GM12878 (cell line): Measurements from ENCODE around the gene EPHB1. TPM values are rescaled to one million over a fixed set of nuclear protein-coding genes. Genes with fewer than 3 reads are reported as not detected.

Source experiments
- ATAC-seq: fragments of 200-7000 bp; cut with Tn5 transposase; 3 replicates; pipeline ENCODE4 v1.9.1; 2020; ENCODE audit warnings: mild to moderate bottlenecking, moderate library complexity
- BruUV-seq: library from RNA; stranded (reverse); fragments of 400-500 nt; replicated peaks from 2 replicates; lab custom pipeline; 2021; lab: Mats Ljungman, UMichigan
- CTCF ChIA-PET: fragments of 300-600 bp; sonication (Branson Sonifier 250); formaldehyde crosslinking; extraction: SDS; loops from one replicate; lab custom pipeline; 2021; ENCODE audit warnings: inconsistent platforms; lab: Yijun Ruan, JAX
- POLR2A ChIA-PET: fragments of 350-600 bp; formaldehyde crosslinking; extraction: SDS; loops from one replicate; lab custom pipeline; 2021; ENCODE audit warnings: inconsistent platforms; lab: Charles Lee
- RAD21 ChIA-PET: fragments of 300-600 bp; sonication (Branson Sonifier 250); formaldehyde crosslinking; loops from one replicate; lab custom pipeline; 2023; ENCODE audit warnings: antibody characterized with exemption; ENCODE audit not compliant: unreplicated experiment; lab: Charles Lee
- SMC1A ChIA-PET: fragments of 300-600 bp; sonication (Branson Sonifier 250); formaldehyde crosslinking; loops from one replicate; lab custom pipeline; 2023; ENCODE audit not compliant: unreplicated experiment, uncharacterized antibody; lab: Charles Lee
- DNase-seq: peaks from one replicate; pipeline ENCODE4 v3.0.0-alpha.2; 2011; ENCODE audit warnings: low read depth, low spot score
- FAIRE-seq: peaks from 3 replicates; lab custom pipeline; 2011; peaks lifted over from hg19 to GRCh38; lab: Jason Lieb, UNC
- H2AFZ ChIP-seq: 2 replicates; pipeline ENCODE4 v1.6.0; 2011; ENCODE audit warnings: low read depth, low read length, control low read depth; ENCODE audit not compliant: control insufficient read depth
- H3K27ac ChIP-seq: 2 replicates; pipeline ENCODE4 v1.5.1; 2011; ENCODE audit warnings: control low read depth; ENCODE audit not compliant: control insufficient read depth, insufficient read depth
- H3K27me3 ChIP-seq, 2 experiments: replicated peaks in 1 of 2; 2 replicates each; pipeline versions ENCODE4 v1.6.0 to v1.6.1; 2011; ENCODE audit warnings: low read length in 1 of 2; ENCODE audit not compliant: control insufficient read depth in 2 of 2, insufficient read depth in 2 of 2
- H3K36me3 ChIP-seq, 2 experiments: 2 replicates each; pipeline ENCODE4 v1.5.1; 2011; ENCODE audit warnings: low read length in 1 of 2; ENCODE audit not compliant: control insufficient read depth in 2 of 2, insufficient read depth in 2 of 2
- H3K4me1 ChIP-seq: 2 replicates; pipeline ENCODE4 v1.6.1; 2011; ENCODE audit warnings: mild to moderate bottlenecking, low read length, moderate library complexity, mixed read lengths; ENCODE audit not compliant: control insufficient read depth, insufficient read depth
- H3K4me2 ChIP-seq: 2 replicates; pipeline ENCODE4 v1.6.0; 2011; ENCODE audit warnings: control low read depth; ENCODE audit not compliant: control insufficient read depth, insufficient read depth
- H3K4me3 ChIP-seq: fragments of 200-600 bp; sonication (generic); 2 replicates; pipeline ENCODE4 v1.5.1; 2016
- H3K79me2 ChIP-seq: 2 replicates; pipeline ENCODE4 v1.6.0; 2011; ENCODE audit warnings: low read length; ENCODE audit not compliant: control insufficient read depth, insufficient read depth
- H3K9ac ChIP-seq: 2 replicates; pipeline ENCODE4 v1.8.0; 2011; ENCODE audit warnings: low read length, control low read depth, mixed read lengths; ENCODE audit not compliant: control insufficient read depth, insufficient read depth
- H3K9me3 ChIP-seq: replicated peaks from 3 replicates; pipeline ENCODE4 v1.5.1; 2011; ENCODE audit warnings: mild to moderate bottlenecking, low read length; ENCODE audit not compliant: control insufficient read depth, insufficient read depth
- H4K20me1 ChIP-seq: 2 replicates; pipeline ENCODE4 v1.6.0; 2011; ENCODE audit not compliant: control insufficient read depth, insufficient read depth
- ASH2L ChIP-seq: fragments of 300-600, 200-600 bp; sonication (generic); IDR thresholded peaks from 2 replicates; pipeline ENCODE4 v1.6.1; 2017; ENCODE audit warnings: low read depth, mild to moderate bottlenecking, borderline replicate concordance
- E2F8 ChIP-seq: fragments of 450-650 bp; IDR thresholded peaks from 2 replicates; pipeline ENCODE4 v1.6.1; 2018; ENCODE audit warnings: mild to moderate bottlenecking, low read depth, moderate library complexity; ENCODE audit not compliant: partially characterized antibody
- EGR1 ChIP-seq, 2 experiments: IDR thresholded peaks; 1 replicate in 1 of 2; 2 replicates in 1 of 2; pipeline ENCODE4 v1.6.1; 2011 to 2012; ENCODE audit warnings: low read depth in 2 of 2, low read length in 2 of 2, borderline replicate concordance in 1 of 2, mild to moderate bottlenecking in 1 of 2, moderate library complexity in 1 of 2
- ESRRA ChIP-seq: IDR thresholded peaks from 2 replicates; pipeline ENCODE4 v1.6.1; 2012; ENCODE audit warnings: mild to moderate bottlenecking, low read length, improper control_type of control experiment
- KLF5 ChIP-seq: fragments of 450-650 bp; IDR thresholded peaks from 2 replicates; pipeline ENCODE4 v1.6.1; 2014; ENCODE audit warnings: mild to moderate bottlenecking; ENCODE audit not compliant: partially characterized antibody
- MEF2B ChIP-seq: fragments of 450-650 bp; IDR thresholded peaks from 2 replicates; pipeline ENCODE4 v1.6.1; 2018; ENCODE audit warnings: mild to moderate bottlenecking, moderate library complexity; ENCODE audit not compliant: partially characterized antibody, poor library complexity, severe bottlenecking
- MYB ChIP-seq: fragments of 150-350 bp; IDR thresholded peaks from 2 replicates; pipeline ENCODE4 v1.6.1; 2014; ENCODE audit warnings: mild to moderate bottlenecking, low read depth, low read length, borderline replicate concordance
- POLR2AphosphoS5 ChIP-seq: IDR thresholded peaks from 2 replicates; pipeline ENCODE4 v1.6.1; 2011; ENCODE audit warnings: mild to moderate bottlenecking, low read length, inconsistent platforms
- RFX5 ChIP-seq: IDR thresholded peaks from 2 replicates; pipeline ENCODE4 v1.6.1; 2011; ENCODE audit warnings: low read depth, low read length, improper control_type of control experiment
- SMAD1 ChIP-seq: fragments of 450-650 bp; IDR thresholded peaks from 2 replicates; pipeline ENCODE4 v1.6.1; 2018; ENCODE audit warnings: mild to moderate bottlenecking, low read depth; ENCODE audit not compliant: partially characterized antibody
- SUZ12 ChIP-seq: fragments of 200-600 bp; sonication (generic); IDR thresholded peaks from one replicate; pipeline ENCODE4 v1.6.1; 2018; ENCODE audit warnings: antibody characterized with exemption, mild to moderate bottlenecking; ENCODE audit not compliant: unreplicated experiment
- ZBTB4 ChIP-seq: fragments of 450-650 bp; formaldehyde crosslinking; IDR thresholded peaks from 2 replicates; pipeline ENCODE4 v1.4.0; 2022; ENCODE audit warnings: mild to moderate bottlenecking, moderate library complexity
- ZNF592 ChIP-seq: fragments of 450-650 bp; IDR thresholded peaks from 2 replicates; pipeline ENCODE4 v1.6.1; 2017; ENCODE audit warnings: mild to moderate bottlenecking, moderate library complexity
- WGBS: methylation state at CpG from one replicate; pipeline ENCODE4 v1.1.6; 2016; ENCODE audit warnings: low lambda C conversion rate; ENCODE audit not compliant: insufficient replicate concordance, insufficient coverage; ENCODE audit errors: missing lambda C conversion rate; 5-methylcytosine and 5-hydroxymethylcytosine counted together
- in situ Hi-C: fragments of 300-500 bp; cut with MboI; formaldehyde crosslinking; loops from 9 replicates; pipeline ENCODE4 v1.14.3; 2018; ENCODE audit warnings: mixed read lengths
- intact Hi-C: fragments of 100-400 bp; cut with micrococcal nuclease; formaldehyde crosslinking; loops from one replicate; pipeline ENCODE4 v1.14.2; 2022; ENCODE audit not compliant: unreplicated experiment
- polyA plus RNA-seq, 11 experiments: library from polyadenylated mRNA; depleted of rRNA in 4 of 11; unstranded in 6 of 11; stranded (reverse) in 5 of 11; fragments of >200 nt; fragmentation: Nextera tagmentation in 4 of 11; fragmentation: Illumina TruSeq in 1 of 11; extraction: Ambion mirVana in 4 of 11; extraction: Trizol in 1 of 11; gene quantifications; 1 replicate in 1 of 11; 2 replicates in 10 of 11; pipeline versions ENCODE4 v1.2.1 to v1.2.3, GENCODE V29; 2011 to 2016; ENCODE audit warnings: inconsistent platforms in 2 of 11, missing spikeins in 2 of 11, low read depth in 1 of 11
- total RNA-seq, 4 experiments: library from RNA; depleted of rRNA in 3 of 4; stranded (reverse); fragments of >200 nt in 3 of 4; fragmentation: Illumina TruSeq in 1 of 4; extraction: Trizol in 1 of 4; gene quantifications; 2 replicates each; pipeline versions ENCODE4 v1.2.1 to v1.2.3, GENCODE V29; 2013 to 2021

Gene EPHB1
- total and polyA plus RNA-seq, 10 of the 15 experiments (the other 5 are each of a cell fraction or from before 2014, with no cell fraction given): 0.33 to 23.8 (median 1.2) TPM

- Histone ChIP-seq H3K36me3 (peaks cover 0 to 18% of the 10 kb centered on the region in 2 experiments; a peak in 2 of 4 replicates), H3K27ac (no peak overlapping the region), H2AFZ (no peak overlapping the region), H3K9ac (no peak overlapping the region), H3K4me1 (no peaks in the 10 kb centered on the region), H3K27me3 (no peaks in the 10 kb centered on the region), H4K20me1 (no peaks in the 10 kb centered on the region), H3K4me3 (no peak overlapping the region), H3K4me2 (no peak overlapping the region), H3K79me2 (no peaks in the 10 kb centered on the region), H3K9me3 (no peaks in the 10 kb centered on the region)
- in situ Hi-C loops (no loop called here), intact Hi-C loops (no loop called here)
- CTCF ChIA-PET: interaction anchor here (1.2 kb wide), 1 partner anchor 369 kb away, joined by 4 read pairs; the partner anchor contains the start of gene EPHB1
- DNase-seq (no peak), FAIRE-seq (no peak), ATAC-seq (no peak)
- BruUV-seq: no TSS peak
- 43% methylated on average over 5 of the region's 5 CpGs for WGBS
- RAD21 ChIA-PET: no interaction called here
- SMC1A ChIA-PET: no interaction called here
- POLR2A ChIA-PET: interaction anchor here (0.6 kb wide), 1 partner anchor 1033 kb away, joined by 3 read pairs; the partner anchor contains the start of gene MSL2
- TF ChIP-seq ASH2L (no peak), MEF2B (no peak), SUZ12 (no peak), ESRRA (no peak), EGR1 (IDR thresholded peaks at IDR 0.05; ENCODE audit: borderline replicate concordance in 1 of 2, low read depth in 2 of 2, low read length in 2 of 2) (no peak), ZNF592 (no peak), E2F8 (no peak), ZBTB4 (CRISPR knock-in tag) (no peak), POLR2AphosphoS5 (no peak), RFX5 (no peak), MYB (no peak), SMAD1 (no peak), KLF5 (no peak)
Observed at GRCh38 chr3:135163701-135164100, 368.6 kb downstream of the EPHB1 start.
